Activated T-cell treated with anti-CD3 and anti-CD28 coated beads for 4 hours (primary cell): ENCODE data around the gene ACSM6.

Source experiments
- DNase-seq: peaks from one replicate; pipeline ENCODE4 v3.0.0-alpha.2; 2020

Gene ACSM6

GRCh38 chr10:95275726-95276366 is 81.8 kb downstream of the ACSM6 start:
- no peak for DNase-seq

- no peak for DNase-seq
Observed at GRCh38 chr10:95276367-95277200, 82.5 kb downstream of the ACSM6 start.

- no peak for DNase-seq
Observed at GRCh38 chr10:95277201-95277570, 83.1 kb downstream of the ACSM6 start.

- DNase-seq = no peak
Observed at GRCh38 chr10:95277614-95278013, 83.6 kb downstream of the ACSM6 start.
